DND-41 (cell line): Measurements from ENCODE around the gene XXYLT1.
A peak's percentile ranks its signal among the peaks of the same experiment; 100 is the strongest.

Experiments
- ATAC-seq: fragments of 200-7000 bp; cut with Tn5 transposase; 3 replicates; pipeline ENCODE4 v1.9.1; 2021; ENCODE audit warnings: low read depth; ENCODE audit not compliant: insufficient read depth
- DNase-seq: peaks from one replicate; pipeline ENCODE4 v3.0.0-alpha.2; 2020
- H2AFZ ChIP-seq: 2 replicates; pipeline ENCODE4 v1.6.0; 2012; ENCODE audit warnings: low read depth, low read length
- H3K27ac ChIP-seq: 2 replicates; pipeline ENCODE4 v1.5.1; 2012; ENCODE audit warnings: low read length, inconsistent platforms
- H3K27me3 ChIP-seq: fragments of 200-600 bp; sonication (generic); 2 replicates; pipeline ENCODE4 v1.6.0; 2012; ENCODE audit warnings: low read length, mild to moderate bottlenecking, inconsistent platforms; ENCODE audit not compliant: insufficient read depth, poor library complexity
- H3K36me3 ChIP-seq: 2 replicates; pipeline ENCODE4 v1.5.1; 2012; ENCODE audit warnings: low read length, inconsistent platforms; ENCODE audit not compliant: insufficient read depth
- H3K4me1 ChIP-seq: 2 replicates; pipeline ENCODE4 v1.5.1; 2012; ENCODE audit warnings: mild to moderate bottlenecking, low read length; ENCODE audit not compliant: insufficient read depth
- H3K4me2 ChIP-seq: 2 replicates; pipeline ENCODE4 v1.6.0; 2012; ENCODE audit warnings: mild to moderate bottlenecking, moderate library complexity, low read length, inconsistent platforms; ENCODE audit not compliant: insufficient read depth
- H3K4me3 ChIP-seq, 2 experiments: fragments of 200-600 bp in 1 of 2; shearing (Covaris generic) in 1 of 2; 2 replicates each; pipeline ENCODE4 v1.5.1; 2012 to 2016; ENCODE audit warnings: inconsistent platforms in 2 of 2, low read length in 2 of 2, mild to moderate bottlenecking in 2 of 2, low read depth in 1 of 2, moderate library complexity in 1 of 2
- H3K79me2 ChIP-seq: 2 replicates; pipeline ENCODE4 v1.6.0; 2012; ENCODE audit warnings: low read length, inconsistent platforms; ENCODE audit not compliant: insufficient read depth
- H3K9ac ChIP-seq: 2 replicates; pipeline ENCODE4 v1.6.0; 2012; ENCODE audit warnings: low read depth, mild to moderate bottlenecking, inconsistent platforms, low read length, moderate library complexity
- H3K9me3 ChIP-seq: 2 replicates; pipeline ENCODE4 v1.5.1; 2012; ENCODE audit warnings: low read length, moderate library complexity, mild to moderate bottlenecking, inconsistent platforms; ENCODE audit not compliant: insufficient read depth, severe bottlenecking
- H4K20me1 ChIP-seq: 2 replicates; pipeline ENCODE4 v1.6.0; 2012; ENCODE audit warnings: low read length; ENCODE audit not compliant: insufficient read depth
- CTCF ChIP-seq: IDR thresholded peaks from 2 replicates; pipeline ENCODE4 v1.5.1; 2012; ENCODE audit warnings: borderline replicate concordance, low read length, moderate library complexity, mild to moderate bottlenecking; ENCODE audit not compliant: poor library complexity, severe bottlenecking; ENCODE audit errors: extremely low read depth
- EZH2 ChIP-seq: IDR thresholded peaks from 3 replicates; pipeline ENCODE4 v1.6.1; 2012; ENCODE audit warnings: borderline replicate concordance, low read depth, mild to moderate bottlenecking, moderate library complexity, low read length, inconsistent platforms; ENCODE audit not compliant: severe bottlenecking

Gene XXYLT1

DNA sequence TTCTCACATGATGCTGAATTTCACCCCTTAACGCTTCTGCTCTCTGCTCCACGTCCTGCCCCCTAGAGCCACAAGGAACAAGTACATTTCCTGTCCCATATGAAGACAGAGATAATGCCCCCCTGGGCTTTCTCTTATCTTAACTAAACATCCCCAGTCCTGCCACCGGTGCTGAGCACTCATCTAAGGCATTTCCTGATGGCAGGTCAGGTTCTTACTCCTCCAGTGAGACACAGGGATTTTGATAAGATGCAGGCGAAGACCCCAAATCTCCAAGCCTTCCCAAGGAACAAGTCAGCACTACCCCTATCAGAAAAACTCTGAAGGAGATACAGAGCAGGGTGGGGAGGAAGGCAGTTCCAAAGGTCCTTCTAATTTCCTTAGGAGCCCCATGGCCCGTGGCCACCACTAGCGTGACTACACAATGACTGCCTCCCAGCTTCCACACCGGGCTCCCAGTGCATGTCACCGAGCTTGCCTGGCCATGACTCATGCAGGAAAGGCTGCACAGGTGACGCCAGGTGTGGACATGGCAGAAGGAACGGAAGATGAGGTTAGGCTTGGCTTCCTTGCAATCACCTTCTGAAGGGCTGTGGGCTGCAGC, 152.9 kb downstream of the XXYLT1 start:
- Histone ChIP-seq H3K4me1 (no peaks in the 10 kb centered on the region), H3K27ac (no peak overlapping the region)
- no peak for DNase-seq

GRCh38 chr3:195116407-195117185, 154.4 kb downstream of the XXYLT1 start:
- H4K20me1 ChIP-seq, result peaks cover 41% of the 10 kb centered on the region
- no peaks in the 10 kb centered on the region for H3K9me3 ChIP-seq
- H3K4me1 ChIP-seq, result no peaks in the 10 kb centered on the region
- no peaks in the 10 kb centered on the region for H3K36me3 ChIP-seq
- H3K27ac ChIP-seq, result no peak overlapping the region
- H2AFZ ChIP-seq, result no peak overlapping the region
- H3K4me3 ChIP-seq, result no peak overlapping the region
- DNase-seq (no peak), ATAC-seq (no peak)
- H3K4me2 ChIP-seq, result no peak overlapping the region
- no peaks in the 10 kb centered on the region for H3K79me2 ChIP-seq
- H3K9ac ChIP-seq, result no peak overlapping the region
- TF ChIP-seq CTCF (no peak), EZH2 (no peak)
- H3K27me3 ChIP-seq, result no peaks in the 10 kb centered on the region

More for the DNA sequence above, 152.9 kb downstream of the XXYLT1 start:
- Histone ChIP-seq H3K27me3 (no peaks in the 10 kb centered on the region), H3K4me2 (no peak overlapping the region), H3K9ac (no peak overlapping the region), H3K9me3 (no peaks in the 10 kb centered on the region), H3K79me2 (no peaks in the 10 kb centered on the region), H3K4me3 (no peak overlapping the region), H2AFZ (no peak overlapping the region), H3K36me3 (no peaks in the 10 kb centered on the region), H4K20me1 (peaks cover 32% of the 10 kb centered on the region; the same call in 1 of the 2 replicates)
- peak; percentile 29 for TF ChIP-seq CTCF
- TF ChIP-seq EZH2, result no peak
- no peak for ATAC-seq

- no peaks in the 10 kb centered on the region for H3K27me3 ChIP-seq
- no peak overlapping the region for H3K9ac ChIP-seq
- no peak overlapping the region for H3K4me3 ChIP-seq
- peaks cover 39% of the 10 kb centered on the region for H4K20me1 ChIP-seq
- no peaks in the 10 kb centered on the region for H3K36me3 ChIP-seq
- no peaks in the 10 kb centered on the region for H3K4me1 ChIP-seq
- H2AFZ ChIP-seq, result no peak overlapping the region
- no peaks in the 10 kb centered on the region for H3K79me2 ChIP-seq
- TF ChIP-seq EZH2 (no peak), CTCF (no peak)
- H3K27ac ChIP-seq, result no peak overlapping the region
- H3K4me2 ChIP-seq, result no peak overlapping the region
- H3K9me3 ChIP-seq, result no peaks in the 10 kb centered on the region
- ATAC-seq, result no peak
- no peak for DNase-seq
These were observed 155.2 kb downstream of the XXYLT1 start for GRCh38 chr3:195115600-195116406.
